GM18909 (cell line): ENCODE results near the gene AKT1S1.
"Not testable (repeated sequence)": the region's sequence is repeated elsewhere in the genome, so short reads cannot be mapped to it uniquely, and the experiment has no call there.

Experiments used
- ATAC-seq: cut with Tn5 transposase; IDR thresholded peaks from one replicate; pipeline ENCODE4 v1.9.1; 2021; ENCODE audit warnings: mild to moderate bottlenecking; ENCODE audit not compliant: unreplicated experiment, poor library complexity

Gene AKT1S1

DNA sequence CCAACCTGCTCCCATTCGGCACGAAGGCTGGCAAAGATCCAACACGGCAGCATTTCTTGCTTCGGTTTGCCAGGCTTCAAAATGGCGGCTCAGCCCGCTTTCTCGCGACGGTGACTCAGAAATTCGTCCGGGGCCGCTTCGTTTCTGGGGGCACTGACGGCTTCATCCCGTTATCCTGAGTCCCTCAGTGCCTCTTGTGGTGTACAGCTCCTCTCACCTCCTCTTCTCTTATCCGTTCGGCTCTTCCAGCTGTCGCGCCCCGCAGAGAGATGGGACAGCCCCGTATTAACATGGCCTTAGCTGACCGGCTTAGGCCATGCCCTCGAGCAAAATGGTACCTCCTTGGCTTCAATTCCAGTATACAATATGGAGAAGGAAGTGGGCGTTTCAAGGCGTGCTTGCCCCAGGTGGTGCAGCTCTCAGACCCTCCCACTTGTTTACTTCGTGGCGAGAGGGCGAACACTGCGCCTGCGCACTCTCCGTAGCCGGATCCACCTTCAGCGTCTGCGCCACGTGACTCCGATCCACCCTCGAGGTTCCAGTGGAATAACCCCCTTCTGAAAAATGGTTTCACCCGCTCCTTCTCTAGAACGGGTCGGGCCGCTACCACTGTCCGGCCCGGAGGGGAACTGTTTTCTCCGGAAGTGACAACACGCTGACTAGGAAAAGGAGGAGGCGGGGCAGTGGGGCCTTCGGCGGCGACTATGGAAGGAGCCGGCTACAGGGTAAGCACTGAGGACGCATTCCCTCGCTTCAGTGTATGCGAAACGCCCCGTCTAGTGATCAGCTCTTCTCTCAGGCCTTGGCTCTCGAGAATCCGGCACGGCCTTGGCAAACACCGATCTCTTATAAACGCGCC lies at the start of gene AKT1S1, which contains the start of gene TBC1D17:
Gene AKT1S1, minus strand, starts transcription at position 336 of the 859 bp plus-strand sequence. CDS start 4,060 bp downstream, outside the sequence.
Gene TBC1D17, plus strand, starts transcription at position 683 of the 859 bp plus-strand sequence. Its CDS starts 22 bp downstream, at position 705.
- peak; percentile 63 for ATAC-seq

DNA sequence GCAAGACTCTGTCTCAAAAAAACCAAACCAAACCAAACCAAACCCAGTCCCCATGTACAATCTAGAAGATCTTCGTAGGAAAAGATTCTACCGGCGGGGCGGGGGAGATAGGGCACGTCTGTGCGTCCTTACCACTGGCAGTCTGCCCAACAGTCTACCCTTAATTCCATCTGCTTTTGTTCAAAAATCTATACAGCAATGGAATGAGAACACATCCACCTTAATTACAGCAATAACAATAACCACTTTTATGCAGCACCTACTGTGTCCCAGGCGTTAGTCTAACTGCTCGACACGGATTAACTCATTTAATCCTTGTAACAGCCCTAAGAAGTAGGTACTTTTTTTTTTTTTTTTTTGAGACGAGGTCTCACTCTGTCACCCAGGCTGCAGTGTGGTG lies 49.4 kb upstream of the AKT1S1 start:
- no peak for ATAC-seq

DNA sequence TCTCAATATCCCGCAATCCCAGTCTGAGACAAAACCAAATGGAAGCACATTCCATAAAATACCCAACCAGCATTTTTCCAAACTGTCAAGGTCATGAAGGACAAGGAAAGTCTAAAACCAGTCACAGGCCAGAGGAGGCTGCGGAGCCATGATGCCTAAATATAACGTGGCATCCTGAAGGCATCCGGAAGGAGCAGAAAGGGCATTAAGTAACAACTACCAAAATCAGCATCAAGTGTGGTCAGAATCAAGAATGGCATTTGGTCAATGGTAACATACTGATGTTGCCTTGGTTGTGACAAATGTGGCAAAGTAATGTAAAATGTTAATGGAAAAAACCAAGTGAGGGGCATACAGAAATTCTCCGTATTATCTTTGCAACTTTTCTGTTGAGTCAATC lies 48.3 kb upstream of the AKT1S1 start:
- ATAC-seq: no peak

DNA sequence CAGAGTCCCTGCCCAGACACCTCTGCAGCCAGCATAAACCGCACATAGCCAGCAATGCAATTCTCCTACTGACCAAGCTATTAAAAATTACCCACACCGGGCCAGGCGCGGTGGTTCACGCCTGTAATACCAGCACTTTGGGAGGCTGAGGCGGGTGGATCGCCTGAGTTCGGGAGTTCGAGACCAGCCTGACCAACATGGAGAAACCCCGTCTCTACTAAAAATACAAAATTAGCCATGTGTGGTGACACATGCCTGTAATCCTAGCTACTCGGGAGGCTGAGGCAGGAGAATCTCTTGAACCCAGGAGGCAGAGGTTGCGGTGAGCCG lies 47.7 kb upstream of the AKT1S1 start:
- not testable (repeated sequence) for ATAC-seq

DNA sequence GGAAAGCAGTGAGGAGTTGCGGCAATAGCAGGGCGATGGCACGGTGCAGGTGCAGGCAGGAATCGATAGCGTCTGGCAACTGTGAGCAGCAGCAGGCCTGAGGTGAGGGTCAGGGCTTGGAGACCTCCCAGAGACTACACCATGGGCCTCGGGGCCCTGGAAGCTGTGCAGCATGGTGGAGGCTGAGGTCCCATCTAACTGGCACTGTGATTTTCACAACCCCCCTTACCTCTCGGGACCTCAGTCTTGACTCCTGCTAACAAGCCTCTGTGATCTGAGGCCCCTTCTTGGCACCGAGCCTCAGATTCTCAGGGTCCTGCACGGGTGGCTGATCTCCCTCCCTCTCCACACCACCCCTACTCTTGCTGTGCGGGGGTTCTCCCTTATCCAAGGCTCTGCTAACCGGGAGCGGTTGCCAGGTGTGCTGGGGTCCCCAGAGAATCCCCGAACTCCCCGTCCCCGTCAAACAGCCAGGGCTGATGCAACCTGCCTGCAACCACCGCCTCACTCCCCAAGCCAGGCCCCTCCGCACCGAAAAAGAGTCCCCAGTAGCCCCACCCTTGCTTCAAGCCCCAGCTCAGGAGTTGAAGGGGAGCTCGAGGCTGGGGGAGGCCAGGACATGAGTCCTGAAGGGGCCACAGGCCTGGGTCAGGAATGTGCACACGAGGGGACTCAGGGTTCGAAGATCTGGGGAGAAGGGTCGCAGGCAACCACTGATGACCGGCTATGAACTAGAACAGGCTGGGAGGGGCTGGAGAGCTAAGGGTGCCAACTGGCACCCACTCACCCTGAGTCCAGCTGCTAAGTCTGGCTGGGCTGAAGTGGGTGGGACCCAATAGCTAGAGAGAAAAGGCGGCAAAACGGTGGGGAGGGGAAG lies 47.1 kb upstream of the AKT1S1 start:
- ATAC-seq: no peak

DNA sequence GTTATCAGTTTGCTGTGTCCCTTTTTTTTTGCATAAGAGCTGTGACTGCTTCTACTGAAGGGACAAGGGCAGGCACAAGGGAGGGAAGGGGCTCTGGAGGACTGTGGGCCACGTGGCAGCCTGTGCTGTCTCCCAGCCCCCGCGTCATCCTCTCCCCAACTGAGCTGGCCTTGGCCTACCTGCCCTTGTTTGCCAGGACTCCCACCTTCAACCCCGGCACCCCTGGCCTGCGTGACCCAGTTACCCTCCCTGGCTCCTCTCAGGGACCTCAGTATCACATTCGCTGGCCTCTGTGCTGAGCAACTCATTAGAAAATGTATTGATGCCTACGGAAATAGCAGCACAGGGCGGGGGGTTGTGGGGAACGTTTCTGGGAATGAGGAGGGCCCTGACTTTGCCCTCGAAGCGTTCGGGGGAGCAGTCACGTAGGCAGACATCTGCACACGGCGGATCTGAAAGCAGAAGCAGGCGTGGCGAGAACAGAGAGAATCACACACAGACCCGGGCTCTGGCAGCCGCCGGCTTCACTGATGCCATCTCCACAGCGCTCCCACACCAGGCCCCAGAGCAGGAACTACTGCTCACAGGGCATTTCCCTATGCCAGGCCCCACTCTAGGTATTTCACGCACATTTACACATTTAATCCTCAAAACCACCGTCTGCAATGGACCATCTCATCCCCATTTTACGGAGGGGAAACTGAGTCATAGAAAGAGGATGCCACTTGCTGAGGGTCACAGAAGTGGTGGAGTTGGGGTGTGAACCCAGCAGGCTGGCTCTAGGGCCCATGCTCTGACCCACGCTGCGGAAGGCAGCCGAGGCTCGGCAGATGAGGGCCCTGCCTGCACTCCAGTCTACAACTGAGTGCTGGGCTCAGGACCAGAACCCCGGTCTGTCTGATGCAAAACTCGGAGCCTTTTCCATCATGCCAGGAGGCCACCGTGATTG lies 46.2 kb upstream of the AKT1S1 start:
- no peak for ATAC-seq

DNA sequence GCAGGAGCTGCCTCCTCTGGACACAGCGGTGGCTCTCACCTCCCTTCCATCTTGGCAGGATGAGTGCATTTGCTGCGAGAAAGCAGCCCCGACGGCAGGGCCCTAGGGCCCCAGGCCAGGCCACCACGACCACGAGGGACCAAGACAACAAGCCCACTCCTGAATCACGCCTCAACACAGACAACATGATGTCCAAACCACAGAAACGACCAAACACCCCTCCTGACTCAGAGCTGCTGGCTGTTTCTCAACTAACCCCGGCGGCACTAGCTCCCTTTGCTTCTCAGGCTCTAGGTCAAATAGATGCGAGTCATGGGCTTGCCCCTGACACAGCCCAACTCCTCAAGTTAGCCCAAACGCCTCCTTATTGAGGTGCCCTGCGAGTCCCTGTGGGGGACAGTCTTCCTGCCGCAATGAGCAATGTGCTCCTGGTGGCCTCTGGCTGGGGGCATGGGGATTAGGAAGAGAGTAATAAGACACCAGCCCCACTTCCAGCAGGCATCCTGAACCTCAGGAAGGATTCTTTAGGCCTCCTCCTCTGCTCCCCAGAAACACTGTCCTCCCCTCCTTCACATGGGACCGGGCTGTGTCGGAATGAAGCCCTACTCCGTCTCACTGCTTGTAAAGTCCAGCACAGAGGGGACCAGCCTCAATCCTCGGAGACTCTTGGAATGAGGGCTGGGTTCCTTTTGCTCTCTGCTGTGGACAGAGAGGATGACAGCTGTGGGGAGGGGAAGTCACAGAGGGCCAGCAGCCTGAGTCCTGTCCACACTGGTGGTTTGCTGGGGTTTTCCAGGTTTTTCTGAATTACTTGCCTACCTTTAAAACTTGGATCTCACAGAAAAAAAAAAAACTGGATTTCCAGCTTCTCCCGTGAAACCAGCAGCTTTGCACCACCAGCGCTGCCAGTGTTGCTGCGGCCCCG lies 45.0 kb upstream of the AKT1S1 start:
- no peak for ATAC-seq

DNA sequence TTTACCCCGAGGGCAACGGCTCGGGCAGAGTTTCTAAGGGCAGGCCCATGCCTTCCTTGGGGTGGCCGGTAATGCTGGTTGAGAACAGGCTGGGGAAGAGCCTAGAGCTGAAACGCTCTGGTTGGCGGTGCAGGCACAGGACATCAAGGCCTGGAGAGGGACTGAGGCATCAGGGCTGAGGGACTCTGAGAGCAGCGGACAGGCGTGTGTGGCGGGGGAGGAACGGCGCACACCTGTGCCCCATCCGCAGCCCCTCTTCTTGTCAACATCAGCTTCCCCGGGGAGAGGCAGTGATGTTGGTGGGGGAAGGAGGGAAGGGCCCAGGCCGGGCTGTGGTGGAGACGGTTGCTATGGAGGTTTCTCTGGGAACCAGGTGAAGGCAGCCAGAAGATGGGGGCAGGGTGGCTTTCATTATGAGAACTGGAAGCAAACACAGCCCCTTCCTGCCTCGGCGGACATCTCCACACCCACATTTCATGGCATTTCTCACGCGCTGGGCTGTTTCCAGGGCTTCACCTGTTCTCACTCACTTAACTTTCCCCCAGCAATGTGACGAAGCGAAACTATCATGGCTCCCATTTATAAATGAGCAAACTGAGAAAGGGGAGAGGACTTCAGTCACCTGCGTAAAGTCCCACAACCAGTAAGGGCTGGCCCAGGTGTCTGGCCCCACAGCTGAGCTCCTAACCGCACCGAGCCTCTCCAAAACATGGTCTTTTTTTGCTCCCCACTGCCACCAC lies 43.6 kb upstream of the AKT1S1 start:
- no peak for ATAC-seq

DNA sequence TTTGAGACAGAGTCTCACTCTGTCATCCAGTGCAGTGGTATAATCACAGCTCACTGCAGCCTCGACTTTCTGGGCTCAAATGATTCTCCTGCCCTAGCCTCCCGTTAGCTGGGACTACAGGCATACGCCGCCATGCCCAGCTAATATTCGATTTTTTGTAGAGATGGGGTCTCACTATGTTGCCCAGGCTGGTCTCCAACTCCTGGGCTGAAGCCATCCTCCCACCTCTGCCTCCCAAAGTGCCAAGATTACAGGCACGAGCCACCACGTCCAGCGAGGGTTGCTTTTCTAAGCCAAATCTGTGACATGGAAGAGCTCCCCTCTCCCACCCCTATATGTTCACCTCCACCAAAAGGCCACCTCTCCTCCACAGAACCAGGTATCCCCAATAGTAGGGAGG lies 40.9 kb upstream of the AKT1S1 start:
- no peak for ATAC-seq

DNA sequence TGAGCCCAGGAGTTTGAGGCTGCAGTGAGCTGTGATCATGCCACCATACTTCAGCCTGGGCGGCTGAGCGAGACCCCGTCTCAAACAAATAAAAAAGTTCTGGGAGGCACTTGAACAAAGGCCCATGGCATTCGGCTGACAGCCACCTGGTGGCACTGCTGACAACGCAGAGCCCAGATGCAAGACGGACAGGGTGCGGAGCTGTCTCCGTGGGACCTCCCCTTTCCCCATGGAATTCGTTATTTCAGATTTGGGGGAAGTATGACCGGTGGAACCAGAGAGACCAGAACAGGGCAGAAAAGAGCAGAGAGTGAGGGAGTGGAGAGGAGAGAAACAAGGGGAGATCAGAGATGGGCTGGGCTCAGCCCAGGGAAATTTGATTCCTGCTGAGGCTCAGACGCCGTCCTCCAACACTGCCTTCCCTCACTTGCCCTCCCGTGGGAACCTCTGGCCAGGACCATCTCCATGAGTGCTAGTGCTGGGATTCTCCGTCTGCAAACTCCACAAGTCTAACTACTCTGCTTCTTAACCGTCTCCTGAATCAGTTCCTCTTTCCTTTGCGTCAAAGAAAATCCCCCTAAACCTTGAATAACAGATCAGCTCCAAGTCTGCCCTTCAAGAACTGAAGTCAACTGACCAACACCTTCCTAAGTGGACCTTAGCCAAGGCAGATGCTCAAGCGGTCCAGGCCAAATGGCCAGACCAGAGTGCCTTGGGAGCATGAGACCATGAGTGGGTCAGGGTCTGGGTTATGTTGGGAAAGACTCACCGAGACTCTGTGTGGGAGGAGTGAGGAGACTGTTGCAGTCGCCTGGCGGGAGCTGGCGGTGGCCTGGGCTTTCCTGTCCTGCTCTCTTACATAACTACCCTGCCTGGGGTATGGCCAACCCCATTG lies 39.9 kb upstream of the AKT1S1 start:
- no peak for ATAC-seq

DNA sequence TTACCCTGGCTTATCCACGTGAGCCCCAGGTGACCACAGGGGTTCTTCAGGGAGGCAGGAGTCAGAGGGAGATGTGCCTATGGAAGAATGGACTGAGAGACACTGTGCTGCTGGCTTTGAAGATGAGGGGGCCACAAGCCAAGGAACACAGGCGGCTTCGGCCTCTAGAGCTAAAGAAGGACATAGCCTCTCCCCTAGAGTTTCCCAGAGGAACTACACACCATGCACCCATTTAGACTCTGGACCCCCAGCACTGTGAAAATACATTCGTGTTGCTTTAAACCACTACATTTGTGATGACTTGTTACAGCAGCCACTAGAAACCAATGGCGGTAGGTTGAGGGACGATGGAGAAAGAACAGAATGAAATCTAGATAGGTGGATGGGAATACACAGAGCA lies 38.1 kb upstream of the AKT1S1 start:
- no peak for ATAC-seq

DNA sequence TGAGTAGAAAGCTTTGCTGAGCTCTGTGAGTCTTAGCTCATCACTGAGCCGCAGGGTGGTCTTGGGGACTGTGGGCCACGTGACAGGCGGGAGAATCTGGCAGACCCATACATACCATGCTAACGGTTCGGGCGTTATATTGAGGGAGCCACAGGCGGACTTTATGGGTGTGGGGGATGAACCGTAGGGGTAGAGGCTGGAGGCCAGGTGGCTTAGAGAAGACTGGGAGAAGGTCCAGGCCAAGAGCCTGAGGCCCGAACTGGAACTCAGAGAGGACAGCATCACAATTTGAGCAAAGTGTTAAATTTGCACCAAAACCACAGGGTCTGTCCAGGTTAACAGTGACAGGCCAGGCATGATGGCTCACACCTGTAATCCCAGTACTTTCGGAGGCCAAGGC lies 36.6 kb upstream of the AKT1S1 start:
- ATAC-seq: no peak

DNA sequence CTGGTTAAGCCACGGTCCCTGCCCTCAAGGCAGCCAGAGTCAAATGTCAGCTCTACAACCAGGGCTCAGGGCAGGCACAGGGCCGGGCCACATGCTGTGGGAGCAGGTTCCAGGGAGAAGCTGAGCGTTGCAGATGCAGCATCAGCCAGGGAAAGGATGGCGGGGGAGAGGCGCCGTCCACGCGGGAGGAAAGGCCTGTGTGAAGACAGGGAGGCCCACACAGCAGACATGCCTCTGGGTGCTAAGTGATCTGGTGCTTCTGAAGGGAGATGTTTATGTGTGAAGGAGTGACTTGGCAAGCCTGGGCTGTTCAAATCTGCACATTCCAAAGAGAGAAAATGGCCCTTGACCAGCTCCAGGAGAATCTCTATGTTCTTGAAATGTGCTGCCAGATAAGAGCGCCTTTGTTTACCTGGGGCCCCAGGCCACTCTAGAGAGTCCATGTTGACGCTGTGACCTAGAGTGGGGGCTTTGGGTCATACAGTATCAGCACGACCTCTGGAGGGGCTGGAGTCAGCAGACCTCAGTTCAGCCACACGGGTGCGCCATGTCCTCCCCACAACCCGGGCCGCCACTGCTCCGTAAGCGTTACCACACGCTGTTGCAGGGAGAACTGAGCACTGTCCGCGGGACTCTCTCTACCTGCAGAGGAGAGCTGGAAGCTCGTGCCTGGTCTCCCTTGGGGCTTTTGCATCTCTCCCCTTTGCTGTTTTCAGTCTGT lies 36.0 kb upstream of the AKT1S1 start:
- no peak for ATAC-seq

DNA sequence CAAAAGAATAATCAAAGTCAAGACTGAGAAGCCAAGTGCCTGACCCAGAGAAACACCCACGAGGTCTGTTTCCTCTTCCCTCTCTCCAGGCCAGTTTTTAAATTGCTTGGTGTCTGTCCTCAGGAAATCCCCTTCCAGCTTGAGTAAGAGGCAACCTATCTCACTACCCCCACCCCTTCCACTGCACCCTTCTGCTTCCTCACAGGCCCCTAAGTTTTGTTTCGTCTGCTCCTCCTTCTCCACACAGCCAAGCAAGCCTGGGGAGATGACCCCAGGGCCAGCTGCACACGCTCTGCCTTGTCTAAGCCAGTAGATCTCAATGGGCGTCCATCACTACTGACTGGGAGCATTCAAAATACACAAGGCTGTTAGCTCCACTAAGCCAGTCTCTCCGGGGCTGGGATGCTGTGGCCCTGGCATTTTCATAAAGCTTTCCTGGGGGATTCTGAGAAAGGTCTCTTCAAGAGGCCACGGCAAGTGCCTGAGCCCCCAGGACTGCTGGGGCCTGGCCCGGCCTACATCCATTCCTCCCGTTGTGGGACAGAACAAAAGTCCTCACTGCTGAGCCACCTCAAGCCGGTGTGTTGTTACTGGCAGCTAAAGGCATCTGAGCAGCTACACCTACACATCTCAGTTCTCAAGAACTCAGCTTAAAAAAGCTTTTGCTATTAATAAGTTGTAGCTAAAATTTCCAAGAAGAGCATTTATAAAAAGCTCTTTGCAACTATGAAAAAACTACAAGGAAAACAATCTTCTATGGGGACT lies 34.4 kb upstream of the AKT1S1 start:
- ATAC-seq: peak; percentile 38

DNA sequence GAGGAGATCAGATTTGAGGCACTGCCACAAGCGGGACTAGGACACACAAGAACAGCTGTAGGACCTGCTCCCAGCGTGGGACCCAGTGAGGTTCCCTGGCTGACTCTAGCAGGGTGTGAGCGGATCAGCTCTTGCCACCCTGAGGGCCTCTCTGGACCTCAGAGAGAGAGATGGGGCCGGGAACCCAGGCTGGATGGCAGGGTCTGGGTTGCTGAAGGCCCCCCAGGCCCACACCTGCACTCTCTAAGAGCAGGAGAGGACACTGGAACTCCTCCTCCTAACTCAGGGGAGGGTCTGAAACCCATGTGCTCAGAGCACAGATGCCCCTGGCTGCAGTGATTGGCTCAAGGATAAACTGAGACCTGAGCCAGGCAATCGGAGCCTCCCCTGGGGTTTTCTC lies 33.0 kb upstream of the AKT1S1 start:
- ATAC-seq: no peak
